HG03175 (cell line): Measurements from ENCODE around the gene SLC1A4.
"Not testable (repeated sequence)": the region's sequence is repeated elsewhere in the genome, so short reads cannot be mapped to it uniquely, and the experiment has no call there.

Source experiments
- ATAC-seq: cut with Tn5 transposase; IDR thresholded peaks from one replicate; pipeline ENCODE4 v1.9.1; 2021; ENCODE audit warnings: mild to moderate bottlenecking, moderate library complexity; ENCODE audit not compliant: unreplicated experiment

SLC1A4 gene

DNA sequence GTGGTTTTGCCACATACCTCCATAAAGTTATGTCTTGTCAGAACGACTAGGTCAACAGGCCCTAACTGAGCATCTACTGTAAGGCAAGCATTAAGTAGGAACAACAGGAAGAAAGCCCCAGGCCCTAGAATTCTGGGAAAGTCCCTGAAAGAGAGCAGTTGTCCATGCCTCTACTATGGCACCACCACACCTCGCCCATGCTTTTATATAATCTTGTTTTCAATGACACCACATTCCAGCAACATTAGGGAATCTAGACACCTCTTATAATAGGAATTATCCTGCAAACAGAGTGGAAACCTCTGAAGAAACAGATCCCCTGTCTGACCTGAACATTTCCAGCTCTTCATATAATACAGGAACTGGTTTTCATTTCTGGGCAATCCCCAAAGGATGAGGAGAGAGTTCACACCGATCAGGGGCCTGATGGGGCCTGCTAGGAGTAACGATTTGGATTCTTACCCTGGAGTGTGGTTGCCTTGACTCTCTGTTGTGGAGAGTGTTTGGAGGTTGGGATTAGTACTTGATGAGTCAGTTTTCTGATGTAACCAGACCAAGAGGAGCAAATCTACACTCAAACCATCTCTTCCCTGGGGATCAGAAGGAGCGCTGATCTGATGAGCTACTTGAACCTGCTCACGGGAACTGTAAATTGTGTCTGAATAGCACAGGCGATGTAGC is 35.1 kb downstream of the SLC1A4 start:
- no peak for ATAC-seq

GRCh38 chr2:65025453-65026123 is 36.4 kb downstream of the SLC1A4 start:
- ATAC-seq = no peak

- ATAC-seq = no peak
Measured at GRCh38 chr2:65026154-65026553, 37.0 kb downstream of the SLC1A4 start.

DNA sequence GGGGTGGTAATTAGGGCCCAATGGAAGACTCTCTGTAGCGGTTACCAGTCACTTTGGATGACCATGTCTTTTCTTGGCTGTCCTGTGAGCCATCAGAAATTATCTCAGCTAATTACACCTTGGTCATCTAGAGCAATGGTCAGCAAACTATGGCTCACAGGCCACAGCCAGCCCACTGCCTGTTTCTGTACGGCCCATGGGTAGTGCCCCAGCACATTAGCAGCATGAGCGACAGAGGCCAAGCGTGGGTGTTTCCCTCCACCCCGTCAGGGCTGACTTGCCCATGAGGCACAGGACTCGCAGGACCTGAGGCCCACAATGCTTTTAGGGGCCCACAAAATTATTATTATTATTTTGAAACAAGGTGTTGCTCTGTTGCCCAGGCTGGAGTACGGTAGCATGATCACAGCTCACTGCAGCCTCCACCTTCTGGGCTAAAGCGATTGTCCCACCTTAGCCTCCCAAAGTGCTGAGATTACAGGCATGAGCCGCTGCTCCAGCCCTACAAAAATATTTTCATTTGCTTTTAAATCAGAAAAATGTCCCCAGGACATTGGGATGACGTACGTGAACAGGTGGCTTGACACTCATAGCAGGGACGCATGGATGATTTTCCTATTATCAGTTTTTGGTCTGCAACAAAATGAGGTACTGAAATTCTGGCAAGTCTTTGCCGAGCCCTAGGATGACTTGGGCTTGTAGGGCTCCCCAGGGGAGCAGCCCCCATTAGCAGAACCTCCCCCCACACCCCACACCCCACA is 37.7 kb downstream of the SLC1A4 start:
- ATAC-seq = no peak

DNA sequence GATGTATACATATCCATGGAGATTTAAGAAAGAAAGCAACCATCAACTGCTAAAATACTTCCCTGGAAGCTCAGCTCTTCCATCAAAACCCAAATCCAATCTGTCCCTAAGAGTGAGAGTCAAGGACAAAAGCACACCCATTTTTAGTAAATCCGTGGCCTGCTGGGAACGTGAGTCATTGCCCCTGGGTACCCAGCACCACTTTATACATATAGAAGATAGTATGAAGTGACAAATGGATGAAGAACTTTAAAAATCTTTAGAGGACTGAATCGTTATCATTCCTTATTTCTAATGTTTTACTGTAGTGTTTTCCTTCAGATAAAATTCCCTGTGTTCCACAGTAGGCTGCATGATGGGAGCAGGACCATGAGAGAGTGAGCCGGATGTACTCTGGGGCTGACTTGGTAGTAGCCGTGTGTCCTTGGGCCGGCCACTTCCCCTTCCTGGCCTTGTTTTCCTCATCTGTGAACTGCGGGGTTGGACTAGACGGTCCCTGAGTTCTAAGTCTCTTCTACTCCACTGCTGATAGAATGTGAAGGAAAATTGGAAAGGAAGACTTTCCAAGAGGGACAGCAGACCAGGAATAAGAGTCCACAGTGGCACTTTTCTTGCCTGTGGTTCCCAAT is 38.5 kb downstream of the SLC1A4 start:
- no peak for ATAC-seq

- ATAC-seq = no peak
Measured at GRCh38 chr2:65030476-65031332, 41.5 kb downstream of the SLC1A4 start.

DNA sequence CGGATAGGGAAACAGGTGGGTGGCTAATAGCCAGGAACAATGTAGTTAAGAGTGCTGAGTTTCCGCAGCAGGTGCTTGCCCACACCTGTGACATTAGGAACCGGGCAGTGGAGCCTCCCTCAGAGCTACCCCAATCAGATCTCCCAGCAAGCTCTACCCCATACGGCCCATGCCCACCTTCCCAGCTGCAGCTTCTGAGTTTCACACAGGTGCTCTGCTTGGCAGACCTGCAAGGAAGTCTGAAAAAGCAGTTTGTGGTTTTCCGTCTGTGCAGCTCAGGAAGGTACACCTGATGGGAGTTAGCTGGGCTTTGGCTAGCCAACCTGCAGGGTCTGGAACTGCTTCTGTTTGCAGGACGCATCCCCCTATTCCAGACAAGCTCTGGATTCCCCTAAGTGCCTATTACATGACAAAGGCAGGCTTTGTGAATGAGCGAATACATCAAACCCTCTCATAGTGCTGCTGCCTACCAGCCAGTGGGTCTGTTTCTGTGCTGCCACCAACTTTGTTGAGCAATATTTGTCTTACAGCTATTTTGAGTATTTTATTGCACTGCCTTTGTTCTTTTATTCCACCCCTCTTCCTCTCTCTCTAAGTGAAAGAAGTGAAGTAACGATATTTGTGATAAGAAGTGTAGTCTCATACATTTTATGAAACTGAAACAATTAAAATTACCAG is 42.3 kb downstream of the SLC1A4 start:
- peak; percentile 37 for ATAC-seq

GRCh38 chr2:65032019-65032975 is 43.1 kb downstream of the SLC1A4 start:
- ATAC-seq = no peak

DNA sequence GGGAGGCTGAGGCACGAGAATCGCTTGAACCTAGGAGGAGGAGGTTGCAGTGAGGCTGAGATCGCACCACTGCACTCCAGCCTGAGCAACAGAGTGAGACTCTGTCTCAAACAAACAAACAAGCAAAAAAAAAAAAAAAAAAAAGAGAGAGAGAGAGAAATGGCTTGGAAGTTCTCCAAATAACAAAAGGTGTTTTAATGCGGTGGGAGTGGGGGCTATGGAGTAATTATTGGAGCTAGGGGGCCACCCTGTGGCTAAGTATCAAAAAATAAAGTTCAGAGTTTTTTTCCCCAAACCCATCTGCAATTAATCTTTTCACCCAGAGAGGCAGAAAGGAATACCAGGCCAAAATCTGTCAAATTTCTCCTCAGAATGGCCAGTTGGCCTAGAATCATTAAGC is 44.0 kb downstream of the SLC1A4 start:
- no peak for ATAC-seq

DNA sequence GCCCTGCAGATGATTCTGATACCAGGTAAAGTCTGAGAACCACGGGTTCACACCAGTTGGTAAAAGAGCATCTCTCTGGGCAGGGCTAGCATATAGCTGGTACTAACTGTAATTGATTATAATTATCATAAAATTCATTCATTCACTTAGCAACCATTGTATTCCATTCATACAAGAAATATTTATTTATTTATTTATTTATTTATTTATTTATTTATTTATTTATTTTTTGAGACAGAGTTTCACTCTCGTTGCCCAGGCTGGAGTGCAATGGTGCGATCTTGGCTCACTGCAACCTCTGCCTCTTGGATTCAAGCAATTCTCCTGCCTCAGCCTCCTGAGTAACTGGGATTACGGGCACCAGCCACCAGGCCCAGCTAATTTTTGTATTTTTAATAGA is 44.5 kb downstream of the SLC1A4 start:
- ATAC-seq = not testable (repeated sequence)

DNA sequence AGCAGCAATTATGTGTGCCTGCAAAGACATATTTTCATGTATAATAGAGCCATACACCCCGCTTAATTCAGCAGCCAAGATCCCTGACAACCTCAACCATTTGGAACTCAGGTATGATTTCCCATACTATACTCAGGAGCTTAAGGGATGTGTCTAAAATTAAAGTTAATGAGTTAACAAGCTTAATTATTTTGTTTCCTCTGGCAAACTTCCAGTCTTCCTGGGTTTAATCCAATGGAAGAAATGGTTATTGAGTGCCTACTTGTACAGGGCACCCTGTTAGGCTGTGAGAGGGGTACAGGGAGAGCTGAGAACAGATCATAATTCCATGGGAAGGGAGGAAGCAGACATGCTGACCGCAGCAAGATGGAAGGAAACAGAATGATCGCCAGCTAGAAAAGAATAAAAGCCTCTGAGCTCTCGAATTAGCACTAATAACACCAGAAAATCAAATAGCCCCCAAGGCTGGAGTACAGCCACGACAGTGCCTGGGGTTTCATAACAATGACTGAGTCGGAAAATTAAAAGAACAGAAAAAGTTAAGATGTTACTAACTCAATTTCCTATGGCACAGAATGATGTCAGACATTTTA is 46.2 kb downstream of the SLC1A4 start:
- ATAC-seq = no peak

DNA sequence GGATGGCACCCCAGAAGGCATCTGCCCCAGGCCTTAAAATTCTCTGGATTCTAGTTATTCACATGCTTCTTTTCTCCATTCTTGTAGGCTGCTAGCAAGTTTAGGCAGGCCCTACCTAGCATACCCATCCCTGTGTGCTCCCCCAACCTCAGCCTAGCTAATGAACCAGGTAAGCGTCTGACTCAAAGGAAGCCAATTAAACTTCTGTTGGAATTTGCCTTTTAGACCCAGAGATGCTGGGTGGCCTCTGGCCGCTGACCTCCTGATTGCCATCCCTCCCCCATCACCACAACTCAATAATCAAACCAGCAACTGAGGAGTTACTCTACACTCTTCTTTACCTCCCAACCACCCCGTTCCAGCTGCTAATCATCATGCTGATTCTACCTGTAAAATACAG is 48.0 kb downstream of the SLC1A4 start:
- ATAC-seq = no peak

DNA sequence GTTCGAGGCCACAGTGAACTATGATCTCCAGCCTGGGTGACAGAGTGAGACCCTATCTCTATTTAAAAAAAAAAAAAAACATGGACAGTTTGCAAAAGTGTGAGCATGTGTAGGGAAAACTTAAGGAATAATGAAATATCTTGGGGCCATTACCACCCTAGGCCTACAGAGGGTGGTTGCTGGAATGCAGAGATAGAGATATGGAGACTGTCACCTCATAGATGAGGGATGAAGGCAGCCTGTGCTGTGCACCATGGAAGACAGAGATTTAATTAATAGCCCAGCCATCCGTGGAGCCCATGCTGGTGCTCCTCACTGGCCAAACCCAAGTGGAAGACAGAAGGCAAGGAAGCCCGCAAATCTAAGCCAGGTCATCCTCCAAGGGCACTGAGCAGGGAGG is 50.4 kb downstream of the SLC1A4 start:
- ATAC-seq = no peak

DNA sequence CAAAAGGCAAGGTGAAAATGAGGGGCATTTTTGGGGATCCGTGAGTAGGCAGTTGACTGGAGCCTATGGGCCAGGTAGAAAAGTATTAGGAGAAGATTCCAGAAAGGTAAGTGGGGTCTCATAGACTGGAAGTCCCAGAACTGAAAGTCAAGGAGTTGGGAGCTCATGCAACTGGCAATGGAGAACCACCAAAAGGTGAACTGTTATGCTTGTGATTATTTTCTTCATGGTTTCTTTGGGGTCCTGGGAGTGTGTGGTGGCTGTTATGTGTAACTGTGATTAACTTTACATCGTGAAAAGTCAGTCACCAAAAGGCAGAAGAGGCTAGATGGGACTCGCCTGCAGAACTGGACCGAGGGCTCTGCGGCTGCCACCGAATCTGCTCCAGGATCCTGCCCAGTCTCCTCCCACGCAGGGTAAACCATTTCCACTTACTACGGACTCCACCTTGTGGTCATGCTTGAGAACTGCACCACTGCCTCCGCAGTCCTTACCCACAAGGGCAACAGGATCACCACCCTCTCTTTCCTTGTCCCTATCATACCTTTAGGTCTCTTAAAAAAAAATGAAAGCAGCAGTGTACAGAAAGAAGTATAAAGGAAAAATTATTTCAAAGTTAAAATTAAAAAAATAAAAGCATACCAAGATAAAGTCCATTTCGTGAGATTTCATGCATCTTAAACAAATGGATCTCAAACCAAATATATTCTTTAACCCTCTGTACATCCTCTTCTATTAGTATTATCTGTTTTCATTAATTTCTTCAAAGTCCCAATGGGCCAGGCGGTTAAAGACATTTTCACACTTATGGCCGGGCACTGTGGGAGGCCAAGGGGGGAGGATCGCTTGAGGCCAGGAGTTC is 51.4 kb downstream of the SLC1A4 start:
- ATAC-seq = peak; percentile 86

- ATAC-seq = no peak
Measured at GRCh38 chr2:65043001-65043400, 53.8 kb downstream of the SLC1A4 start.

DNA sequence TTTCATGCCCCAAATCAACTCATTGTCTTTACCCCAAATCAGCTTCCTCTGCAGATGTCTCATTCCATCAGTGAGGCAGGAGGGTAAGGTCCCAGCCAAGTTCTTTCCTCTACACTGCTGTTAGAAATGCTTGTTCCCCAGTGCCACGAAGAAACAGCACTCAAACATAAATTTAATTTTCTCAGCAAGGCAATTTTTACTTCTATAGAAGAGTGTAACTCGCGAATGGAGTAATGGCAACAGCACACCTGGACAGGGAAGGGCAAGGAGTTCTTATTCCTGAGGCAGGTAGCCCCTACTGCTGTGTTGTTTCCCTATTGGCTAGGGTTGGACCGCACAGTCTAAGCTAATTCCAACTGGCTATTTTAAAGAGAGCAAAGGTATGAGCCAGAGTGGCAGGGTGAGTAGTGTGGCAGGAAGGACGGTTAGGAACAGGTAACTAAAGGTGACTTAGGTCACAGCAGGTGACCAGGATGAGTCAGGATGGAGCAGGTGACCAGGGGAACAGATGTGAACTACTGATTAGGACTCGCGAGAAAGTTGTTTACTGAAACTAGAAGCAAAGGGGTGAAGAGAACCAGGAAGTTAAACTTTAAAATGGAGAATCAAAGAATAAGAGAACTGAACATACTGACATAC is 55.0 kb downstream of the SLC1A4 start:
- ATAC-seq = no peak

DNA sequence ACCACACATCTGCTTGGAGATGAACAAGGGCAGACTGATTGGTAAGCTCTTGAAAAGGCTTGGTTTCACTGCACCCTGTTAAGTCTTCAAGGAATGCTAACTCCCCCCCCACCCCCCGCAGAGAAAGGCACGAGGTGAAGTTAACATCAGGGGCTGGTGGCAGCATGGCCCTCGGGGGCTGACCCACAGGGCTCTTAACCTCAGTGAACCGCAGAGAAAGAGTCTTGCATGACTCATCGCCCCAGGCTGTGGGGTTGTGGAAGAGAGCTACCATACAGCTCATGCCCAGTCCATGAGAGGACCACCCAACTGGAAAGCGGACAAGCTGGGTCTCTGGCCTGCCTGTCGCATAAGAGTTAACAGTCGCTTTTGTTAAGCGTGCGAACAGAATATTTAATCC is 56.5 kb downstream of the SLC1A4 start:
- no peak for ATAC-seq
